NOMO-1 (cell line): ENCODE results near the gene LDB1.

Experiments
- DNase-seq, 2 experiments: peaks; one replicate each; lab custom pipeline; 2025; ENCODE audit not compliant: unreplicated experiment in 2 of 2; lab: John Stamatoyannopoulos, UW

LDB1 gene

DNA sequence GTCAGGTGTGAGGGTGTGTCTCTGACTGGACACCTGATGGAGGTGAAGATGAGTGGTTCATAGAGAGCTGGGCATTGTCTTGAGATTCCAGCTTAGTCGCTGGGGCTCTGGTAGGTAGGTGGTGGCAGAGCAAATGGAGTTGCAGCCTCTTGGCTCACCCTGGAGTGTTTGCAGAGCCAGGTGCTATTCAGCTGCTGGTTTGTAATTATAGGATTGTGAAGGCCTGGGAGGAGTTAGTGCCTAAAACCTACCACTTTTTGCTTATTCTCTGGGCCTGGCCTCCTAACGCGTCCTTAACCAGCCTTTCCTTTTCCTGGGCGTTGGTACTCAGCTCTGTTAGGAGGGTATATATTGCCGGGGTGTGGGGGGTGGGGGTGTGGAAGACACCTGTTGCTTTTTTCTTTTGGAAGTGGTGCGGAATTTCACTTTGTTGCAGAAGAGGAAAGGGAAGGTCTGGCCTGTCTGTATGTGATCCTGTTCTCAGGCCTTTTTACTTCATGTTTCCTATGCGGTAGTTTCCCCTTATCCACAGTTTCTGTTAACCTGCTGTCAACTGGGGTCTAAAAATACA, 15.9 kb upstream of the LDB1 start:
- no peak for DNase-seq

DNA sequence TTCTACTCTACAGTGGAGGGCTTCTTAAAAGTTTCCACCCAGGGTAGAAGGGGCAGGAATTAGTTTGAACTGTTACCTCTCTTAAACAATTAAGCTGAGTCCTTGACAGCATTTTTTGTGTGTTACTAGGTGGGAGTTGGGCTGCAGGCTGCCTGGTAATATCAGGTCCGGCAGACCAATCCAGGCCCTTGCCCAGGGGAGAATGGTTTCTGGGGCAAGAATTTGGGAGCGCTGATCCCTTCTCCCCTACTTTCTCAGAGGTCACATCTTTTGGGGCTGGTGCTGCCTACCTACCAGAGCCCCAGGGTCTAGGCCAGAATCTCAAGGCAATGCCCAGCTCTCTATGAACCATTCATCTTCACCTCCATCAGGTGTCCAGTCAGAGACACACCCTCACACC, 14.2 kb upstream of the LDB1 start:
- DNase-seq, result no peak

GRCh38 chr10:102133373-102134195, 13.4 kb upstream of the LDB1 start:
- DNase-seq, result peak; percentile 48 to 66

- DNase-seq, result peak; percentile 99
Observed at GRCh38 chr10:102132563-102133372, 12.6 kb upstream of the LDB1 start, which contains the start of gene PPRC1. PPRC1 (plus strand) TSS chr10:102133040; CDS start chr10:102133069, 29 bp downstream.

DNA sequence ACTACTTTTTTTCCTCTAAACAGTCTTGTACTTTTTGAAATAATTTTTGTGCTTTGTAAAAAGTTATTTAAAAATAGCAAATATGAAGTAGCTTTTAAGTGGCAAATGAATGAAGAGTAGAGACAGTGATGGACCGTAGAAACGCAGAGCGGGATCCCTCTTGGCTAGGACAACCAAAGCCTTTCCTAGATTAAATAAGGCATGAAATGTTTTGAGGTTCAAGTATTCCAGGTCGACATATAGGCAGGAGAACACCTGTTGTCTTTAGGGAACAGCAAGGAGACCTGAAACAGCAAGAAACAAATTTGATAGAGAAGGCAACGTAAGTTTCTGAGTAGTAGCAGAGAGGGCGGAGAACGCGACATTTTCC, 12.0 kb upstream of the LDB1 start:
- DNase-seq, result no peak

GRCh38 chr10:102131286-102132170, 11.4 kb upstream of the LDB1 start:
- no peak for DNase-seq

DNA sequence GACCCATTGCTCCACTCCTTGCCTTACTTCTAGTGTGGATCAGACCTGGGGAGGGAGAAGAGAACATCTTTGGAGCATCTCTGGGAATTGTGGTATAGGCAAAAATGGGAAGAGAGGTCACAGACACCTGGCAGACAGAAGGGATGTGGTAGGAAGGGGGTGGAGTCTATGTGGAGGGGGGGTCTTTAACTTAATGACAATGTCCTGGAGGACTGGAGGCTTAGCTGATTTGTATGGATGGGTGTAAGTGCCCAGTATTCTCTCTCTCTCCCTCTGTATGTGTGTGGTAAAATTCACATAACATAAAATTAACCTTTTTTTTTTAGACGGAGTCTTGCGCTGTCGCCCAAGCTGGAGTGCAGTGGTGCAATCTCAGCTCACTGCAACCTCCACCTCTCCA, 3.1 kb upstream of the LDB1 start:
- DNase-seq, result no peak

DNA sequence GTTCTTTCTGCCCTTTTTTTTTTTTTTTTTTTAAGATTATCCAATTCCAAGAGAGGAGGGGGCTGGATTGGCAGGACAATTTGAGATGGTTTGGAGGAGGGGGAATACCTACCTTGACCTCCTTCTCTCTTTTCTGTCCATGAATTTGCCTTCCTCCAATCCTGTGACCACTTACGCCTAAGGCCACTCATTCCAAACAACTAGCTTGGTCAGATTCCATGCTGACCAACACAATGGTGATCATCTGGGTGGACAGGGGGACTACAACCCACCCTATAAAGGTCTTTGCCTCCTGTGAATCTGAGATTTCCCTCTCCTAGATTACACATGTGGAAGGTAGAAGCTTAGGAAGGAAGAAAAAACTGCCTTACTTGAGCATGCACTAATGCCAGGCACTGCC, 2.3 kb upstream of the LDB1 start:
- no peak for DNase-seq

- no peak for DNase-seq
Observed at GRCh38 chr10:102121739-102122372, 1.7 kb upstream of the LDB1 start.

DNA sequence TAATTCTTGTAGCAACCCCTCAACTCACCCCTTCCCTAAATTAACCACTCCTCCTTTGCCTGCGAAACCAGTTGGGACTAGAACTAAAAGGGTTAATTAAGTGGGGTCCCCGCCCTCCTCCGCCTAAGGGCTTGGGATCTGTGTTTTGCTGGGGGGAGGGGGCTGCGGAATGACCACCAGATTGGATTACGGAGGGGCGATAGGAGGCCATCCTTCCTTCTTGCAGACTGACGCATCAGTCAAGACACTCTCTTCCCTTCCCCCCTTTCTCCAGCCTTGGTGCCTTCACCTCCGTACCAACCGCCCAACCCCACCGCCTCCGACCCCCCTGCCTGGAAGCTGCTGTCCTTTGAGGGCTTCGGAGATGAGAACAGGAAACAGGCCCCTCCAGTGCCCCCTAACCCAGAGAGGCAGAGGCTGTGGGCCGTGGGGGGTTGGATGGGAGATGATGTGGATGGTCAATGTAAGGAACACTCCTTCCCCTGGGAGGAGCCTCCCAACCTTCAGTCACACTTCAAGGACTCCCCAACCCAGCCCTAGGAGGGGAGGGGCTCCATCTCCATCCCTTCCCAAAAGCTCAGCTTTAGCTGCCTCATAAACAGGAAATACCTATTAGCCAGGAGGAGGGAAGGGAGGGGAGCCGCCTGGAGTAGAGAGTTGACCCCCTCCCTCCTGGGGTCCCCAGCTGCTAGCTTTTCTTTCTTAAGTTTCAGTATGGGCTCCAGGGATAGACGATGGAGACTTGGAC, 997 bp upstream of the LDB1 start:
- DNase-seq, result no peak

DNA sequence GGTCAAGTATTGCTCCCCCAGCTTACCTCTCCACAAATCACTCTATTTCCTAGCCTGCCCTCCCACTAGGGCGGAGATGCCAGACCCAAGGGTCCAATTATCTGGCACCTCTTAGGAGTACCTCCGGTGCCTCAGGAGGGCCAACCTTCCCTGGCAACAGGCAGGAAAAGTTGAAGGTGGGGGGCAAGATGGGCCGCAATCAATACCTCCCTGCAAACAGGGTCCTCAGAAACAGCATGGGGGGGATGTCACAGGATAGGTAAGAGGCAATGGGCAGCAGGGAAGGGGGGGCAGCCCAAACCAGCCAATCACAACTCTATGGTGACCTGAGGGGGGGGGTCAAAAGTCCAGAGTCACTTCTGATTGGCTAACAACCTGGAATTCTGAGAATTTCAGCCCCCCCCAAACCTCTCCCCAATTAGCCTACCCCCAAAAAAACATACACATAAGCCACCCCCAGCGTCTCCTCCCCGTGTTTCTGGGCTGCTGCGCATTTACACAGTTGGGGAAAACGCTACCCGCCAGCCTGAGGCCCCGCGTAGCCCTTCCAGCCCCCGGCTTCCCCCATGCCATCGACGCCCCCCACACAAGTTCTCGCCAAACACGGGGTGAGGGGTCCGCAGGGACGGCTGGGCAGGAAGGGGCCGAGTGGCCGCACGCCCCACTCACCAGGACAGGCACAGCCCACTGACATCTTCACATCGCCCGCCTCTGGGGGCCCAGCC, 589 bp downstream of the LDB1 start:
- peak; percentile 26 to 38 for DNase-seq

GRCh38 chr10:102118867-102119266, 1.3 kb downstream of the LDB1 start:
- DNase-seq, result no peak

- peak; percentile 39 to 47 for DNase-seq
Observed at GRCh38 chr10:102117391-102118159, 2.6 kb downstream of the LDB1 start.

GRCh38 chr10:102116656-102117055, 3.5 kb downstream of the LDB1 start:
- no peak for DNase-seq

DNA sequence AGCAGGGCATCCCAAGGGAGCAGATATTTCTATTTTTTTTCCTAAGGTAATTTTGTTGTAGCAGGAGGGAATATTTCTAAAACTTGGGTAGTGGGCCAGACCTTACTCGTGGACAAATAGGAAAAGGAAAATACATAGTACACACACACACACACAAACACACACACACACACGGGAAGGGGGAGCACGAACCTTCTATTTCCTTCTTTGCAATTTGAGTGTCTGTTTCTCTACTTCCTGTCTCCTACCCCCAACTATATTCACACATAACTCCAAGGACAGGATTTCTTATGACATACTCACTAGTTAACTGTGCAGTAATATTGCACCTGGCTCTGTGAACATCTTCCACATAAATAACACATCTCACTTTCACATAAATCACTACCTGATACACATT, 4.4 kb downstream of the LDB1 start:
- DNase-seq, result peak in 1 of 2 experiments; percentile 63

DNA sequence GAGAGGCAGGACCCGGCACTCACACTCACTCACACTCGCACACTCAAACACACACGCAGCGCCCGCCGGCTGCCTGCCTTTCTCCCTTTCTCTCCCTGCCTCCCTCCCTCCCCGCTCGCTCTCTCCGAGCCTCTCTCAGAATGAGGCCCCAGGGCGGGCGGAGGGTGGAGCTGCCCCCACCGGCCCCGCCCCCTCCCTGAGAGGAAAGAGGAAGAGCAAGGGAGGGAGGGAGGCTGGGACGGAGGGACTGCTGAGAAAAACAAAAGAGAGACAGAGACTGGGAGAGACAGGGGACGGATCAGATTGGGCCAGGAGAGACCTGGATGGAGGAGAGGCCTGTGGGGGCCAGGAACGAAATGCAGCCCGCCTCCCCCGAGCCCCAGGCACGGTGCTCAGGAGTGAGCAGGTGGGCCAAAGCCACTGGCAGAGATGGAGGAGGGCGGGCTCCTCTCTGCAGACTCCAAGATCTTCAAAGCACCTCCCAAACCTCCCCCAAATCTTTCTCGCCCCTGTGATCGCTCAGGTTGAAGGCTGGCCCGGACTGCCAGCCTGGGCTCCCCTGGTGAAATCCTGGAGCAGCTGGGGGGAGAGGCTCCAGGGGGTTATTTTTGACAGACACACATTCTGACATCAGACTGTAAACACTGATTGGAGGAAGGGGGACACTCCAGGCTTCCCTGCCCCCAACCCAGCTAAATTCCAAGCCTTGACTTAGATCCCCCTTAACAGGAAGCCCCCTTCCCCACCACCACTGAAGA, 5.1 kb downstream of the LDB1 start:
- DNase-seq, result peak; percentile 71 to 89
